HUES64 (cell line): ENCODE results near the gene NR1H4.

Experiments used
- H3K27ac ChIP-seq: 2 replicates; pipeline ENCODE4 v1.7.0; 2013; ENCODE audit warnings: low read depth, low read length, inconsistent platforms
- H3K27me3 ChIP-seq: 2 replicates; pipeline ENCODE4 v1.6.1; 2013; ENCODE audit warnings: mild to moderate bottlenecking, low read length; ENCODE audit not compliant: insufficient read depth
- H3K36me3 ChIP-seq: 2 replicates; pipeline ENCODE4 v1.6.1; 2013; ENCODE audit warnings: mild to moderate bottlenecking, low read length; ENCODE audit not compliant: insufficient read depth
- H3K4me1 ChIP-seq: 2 replicates; pipeline ENCODE4 v1.6.1; 2013; ENCODE audit warnings: mild to moderate bottlenecking, low read length, moderate library complexity; ENCODE audit not compliant: insufficient read depth
- H3K4me3 ChIP-seq: 2 replicates; pipeline ENCODE4 v1.5.1; 2013; ENCODE audit warnings: mild to moderate bottlenecking, low read length, moderate library complexity
- H3K9ac ChIP-seq: 2 replicates; pipeline ENCODE4 v1.6.1; 2013; ENCODE audit warnings: mild to moderate bottlenecking, low read depth, low read length
- H3K9me3 ChIP-seq: 2 replicates; pipeline ENCODE4 v1.6.1; 2013; ENCODE audit warnings: low read depth, low read length; ENCODE audit not compliant: insufficient read depth
- WGBS: fragments of 150-250, 120-280 bp; methylation state at CpG from one replicate; pipeline ENCODE4 v1.1.7; 2013; ENCODE audit warnings: missing lambda C conversion rate; 5-methylcytosine and 5-hydroxymethylcytosine counted together

NR1H4 gene

GRCh38 chr12:100515968-100516367 lies 42.3 kb downstream of the NR1H4 start:
- no peaks in the 10 kb centered on the region for H3K27me3 ChIP-seq
- no peak overlapping the region for H3K4me3 ChIP-seq
- 98% methylated on average over 3 of the region's 3 CpGs for WGBS
- no peaks in the 10 kb centered on the region for H3K4me1 ChIP-seq
- H3K27ac ChIP-seq: no peak overlapping the region
- H3K9ac ChIP-seq: no peak overlapping the region
- H3K36me3 ChIP-seq: no peaks in the 10 kb centered on the region
- peaks cover 4% of the 10 kb centered on the region; the same call in 1 of the 2 replicates for H3K9me3 ChIP-seq

- H3K36me3 ChIP-seq: no peaks in the 10 kb centered on the region
- H3K4me1 ChIP-seq: no peaks in the 10 kb centered on the region
- no peaks in the 10 kb centered on the region for H3K27me3 ChIP-seq
- H3K9me3 ChIP-seq: peaks cover 4% of the 10 kb centered on the region; the same call in 1 of the 2 replicates
- no peak overlapping the region for H3K9ac ChIP-seq
- no peak overlapping the region for H3K4me3 ChIP-seq
- no peak overlapping the region for H3K27ac ChIP-seq
- 88% methylated on average over 1 of the region's 1 CpG for WGBS
These were observed 44.7 kb downstream of the NR1H4 start for GRCh38 chr12:100518376-100518775.

GRCh38 chr12:100520048-100520769 lies 46.5 kb downstream of the NR1H4 start:
- Histone ChIP-seq H3K36me3 (no peaks in the 10 kb centered on the region), H3K9me3 (peaks cover 4% of the 10 kb centered on the region; the same call in 1 of the 2 replicates), H3K27me3 (no peaks in the 10 kb centered on the region), H3K27ac (no peak overlapping the region), H3K9ac (no peak overlapping the region), H3K4me3 (no peak overlapping the region), H3K4me1 (no peaks in the 10 kb centered on the region)
- 90% methylated on average over 10 of the region's 10 CpGs for WGBS

GRCh38 chr12:100521958-100522357 lies 48.3 kb downstream of the NR1H4 start:
- no CpG with 5 or more reads among the region's 1 CpG for WGBS
- H3K36me3 ChIP-seq: no peaks in the 10 kb centered on the region
- H3K4me1 ChIP-seq: no peaks in the 10 kb centered on the region
- H3K9me3 ChIP-seq: peaks cover 4% of the 10 kb centered on the region; the same call in 1 of the 2 replicates
- no peaks in the 10 kb centered on the region for H3K27me3 ChIP-seq
- H3K9ac ChIP-seq: no peak overlapping the region
- no peak overlapping the region for H3K4me3 ChIP-seq
- no peak overlapping the region for H3K27ac ChIP-seq

GRCh38 chr12:100528034-100528433 lies 54.4 kb downstream of the NR1H4 start:
- H3K27ac ChIP-seq: no peak overlapping the region
- no peaks in the 10 kb centered on the region for H3K9me3 ChIP-seq
- H3K4me3 ChIP-seq: no peak overlapping the region
- H3K27me3 ChIP-seq: no peaks in the 10 kb centered on the region
- no peak overlapping the region for H3K9ac ChIP-seq
- H3K36me3 ChIP-seq: no peaks in the 10 kb centered on the region
- WGBS: 89% methylated on average over 3 of the region's 3 CpGs
- H3K4me1 ChIP-seq: peaks cover 9% of the 10 kb centered on the region; the same call in 1 of the 2 replicates

- no peak overlapping the region for H3K27ac ChIP-seq
- no peaks in the 10 kb centered on the region for H3K9me3 ChIP-seq
- no peaks in the 10 kb centered on the region for H3K27me3 ChIP-seq
- no peak overlapping the region for H3K4me3 ChIP-seq
- WGBS: 83% methylated on average over 1 of the region's 1 CpG
- H3K9ac ChIP-seq: no peak overlapping the region
- H3K4me1 ChIP-seq: peaks cover 9% of the 10 kb centered on the region; the same call in 1 of the 2 replicates
- H3K36me3 ChIP-seq: no peaks in the 10 kb centered on the region
These were observed 54.9 kb downstream of the NR1H4 start for GRCh38 chr12:100528471-100529127.

GRCh38 chr12:100529756-100530350 lies 56.2 kb downstream of the NR1H4 start:
- H3K27ac ChIP-seq: no peak overlapping the region
- WGBS: 100% methylated on average over 2 of the region's 2 CpGs
- H3K36me3 ChIP-seq: no peaks in the 10 kb centered on the region
- peaks cover 9% of the 10 kb centered on the region; the same call in 1 of the 2 replicates for H3K4me1 ChIP-seq
- H3K9me3 ChIP-seq: no peaks in the 10 kb centered on the region
- no peaks in the 10 kb centered on the region for H3K27me3 ChIP-seq
- no peak overlapping the region for H3K9ac ChIP-seq
- no peak overlapping the region for H3K4me3 ChIP-seq

- H3K27ac ChIP-seq: no peak overlapping the region
- H3K4me3 ChIP-seq: no peak overlapping the region
- 93% methylated on average over 2 of the region's 3 CpGs for WGBS
- no peaks in the 10 kb centered on the region for H3K36me3 ChIP-seq
- no peak overlapping the region for H3K9ac ChIP-seq
- H3K27me3 ChIP-seq: no peaks in the 10 kb centered on the region
- peaks cover 8% of the 10 kb centered on the region; the same call in 1 of the 2 replicates for H3K4me1 ChIP-seq
- H3K9me3 ChIP-seq: no peaks in the 10 kb centered on the region
These were observed 59.7 kb downstream of the NR1H4 start for GRCh38 chr12:100533376-100533775.

- 87% methylated on average over 6 of the region's 6 CpGs for WGBS
- Histone ChIP-seq H3K9me3 (no peaks in the 10 kb centered on the region), H3K27ac (no peak overlapping the region), H3K36me3 (no peaks in the 10 kb centered on the region), H3K4me3 (no peak overlapping the region), H3K4me1 (no peaks in the 10 kb centered on the region), H3K9ac (no peak overlapping the region), H3K27me3 (no peaks in the 10 kb centered on the region)
These were observed 61.1 kb downstream of the NR1H4 start for GRCh38 chr12:100534625-100535227.

GRCh38 chr12:100539202-100539601 lies 65.5 kb downstream of the NR1H4 start:
- 25% methylated on average over 2 of the region's 2 CpGs for WGBS
- no peaks in the 10 kb centered on the region for H3K36me3 ChIP-seq
- no peak overlapping the region for H3K4me3 ChIP-seq
- no peak overlapping the region for H3K9ac ChIP-seq
- H3K27me3 ChIP-seq: no peaks in the 10 kb centered on the region
- H3K27ac ChIP-seq: no peak overlapping the region
- H3K9me3 ChIP-seq: no peaks in the 10 kb centered on the region
- no peaks in the 10 kb centered on the region for H3K4me1 ChIP-seq

- Histone ChIP-seq H3K4me3 (no peak overlapping the region), H3K27ac (no peak overlapping the region), H3K27me3 (no peaks in the 10 kb centered on the region), H3K4me1 (no peaks in the 10 kb centered on the region), H3K36me3 (no peaks in the 10 kb centered on the region), H3K9ac (no peak overlapping the region), H3K9me3 (no peaks in the 10 kb centered on the region)
- 96% methylated on average over 2 of the region's 4 CpGs for WGBS
These were observed 70.5 kb downstream of the NR1H4 start for GRCh38 chr12:100544165-100544564.
